Upper lobe of left lung (tissue), 4 donors: ENCODE data around the gene NAGPA.
"Not testable (repeated sequence)": the region's sequence is repeated elsewhere in the genome, so short reads cannot be mapped to it uniquely, and the experiment has no call there.

ENCODE experiments used
- CTCF ChIP-seq, 6 experiments: fragments of 450-650 bp in 4 of 6; fragments of 200-600 bp in 2 of 6; sonication (generic) in 2 of 6; IDR thresholded peaks; one replicate each; pipeline ENCODE4 v1.5.1; 2016 to 2019; ENCODE audit warnings: antibody characterized with exemption in 6 of 6
- POLR2A ChIP-seq, 4 donors: fragments of 450-650 bp; IDR thresholded peaks; one replicate each; pipeline ENCODE4 v1.5.1; 2016 to 2017; ENCODE audit warnings: antibody characterized with exemption in 4 of 4, mild to moderate bottlenecking in 2 of 4

GRCh38 chr16:5044581-5044980, 10.8 kb upstream of the NAGPA start:
- TF ChIP-seq CTCF, POLR2A (IDR thresholded peaks at IDR 0.05): not testable (repeated sequence)
